Calu3 (cell line): Measurements from ENCODE around the gene MAVS. TPM values are rescaled to one million over a fixed set of nuclear protein-coding genes. Genes with fewer than 3 reads are reported as not detected.

Source experiments
- BruUV-seq: library from RNA; stranded (reverse); fragments of 400-500 nt; replicated peaks from 2 replicates; lab custom pipeline; 2021; lab: Mats Ljungman, UMichigan
- CTCF ChIA-PET: fragments of 300-600 bp; sonication (Branson Sonifier 250); formaldehyde crosslinking; loops from one replicate; lab custom pipeline; 2022; ENCODE audit warnings: antibody characterized with exemption; lab: Charles Lee
- DNase-seq: peaks from one replicate; pipeline ENCODE4 v3.0.0; 2022
- H3K27ac Mint-ChIP-seq: one replicate; pipeline ENCODE4 v1.8.0; 2022; ENCODE audit warnings: mixed read lengths; ENCODE audit not compliant: unreplicated experiment
- H3K27me3 Mint-ChIP-seq: one replicate; pipeline ENCODE4 v1.8.0; 2022; ENCODE audit warnings: mixed read lengths; ENCODE audit not compliant: unreplicated experiment
- H3K36me3 Mint-ChIP-seq: one replicate; pipeline ENCODE4 v1.8.0; 2022; ENCODE audit warnings: mild to moderate bottlenecking, moderate library complexity, mixed read lengths; ENCODE audit not compliant: insufficient read depth, unreplicated experiment
- H3K4me1 Mint-ChIP-seq: one replicate; pipeline ENCODE4 v1.8.0; 2022; ENCODE audit warnings: mild to moderate bottlenecking, low read depth, mixed read lengths; ENCODE audit not compliant: unreplicated experiment
- H3K4me3 Mint-ChIP-seq: one replicate; pipeline ENCODE4 v1.8.0; 2022; ENCODE audit warnings: mild to moderate bottlenecking, low read depth, moderate library complexity, mixed read lengths; ENCODE audit not compliant: unreplicated experiment
- H3K9me3 Mint-ChIP-seq: one replicate; pipeline ENCODE4 v1.8.0; 2022; ENCODE audit warnings: low read depth, mixed read lengths; ENCODE audit not compliant: unreplicated experiment
- intact Hi-C: fragments of 100-400 bp; cut with micrococcal nuclease; formaldehyde crosslinking; loops from one replicate; pipeline ENCODE4 v1.10.0; 2022; ENCODE audit not compliant: unreplicated experiment
- total RNA-seq: library from RNA; stranded (reverse); gene quantifications from 2 replicates; pipeline ENCODE4 v1.2.3, GENCODE V29; 2022
- TF ChIP-seq, protein P1 (sequence below): fragments of 200-600 bp; IDR thresholded peaks from one replicate; pipeline ENCODE4 v1.8.0; 2022; ENCODE audit warnings: antibody characterized with exemption; ENCODE audit not compliant: unreplicated experiment

MAVS gene
- total RNA-seq, 1 experiment from 2014 or later, result 29.8 TPM

DNA sequence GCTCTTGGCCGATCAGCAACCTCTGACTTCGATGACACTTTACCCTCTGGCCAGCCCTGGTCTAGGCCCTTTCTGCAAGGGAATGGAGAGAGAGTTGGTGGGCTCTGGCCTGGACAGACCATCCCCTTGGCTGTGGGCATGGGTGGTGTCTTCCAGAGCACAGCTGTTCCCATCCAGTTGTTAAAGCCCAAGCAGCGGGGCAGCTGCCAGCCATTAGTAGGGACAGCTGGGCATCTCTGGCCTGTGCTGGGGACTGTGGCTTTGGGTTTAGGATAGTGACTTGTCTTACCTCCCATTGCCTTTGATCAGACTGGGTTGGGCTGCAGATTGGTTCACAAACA is 47.8 kb upstream of the MAVS start:
- CTCF ChIA-PET, result no interaction called here
- no TSS peak for BruUV-seq
- no peak for DNase-seq
- Mint-ChIP-seq H3K4me3 (no peak overlapping the region), H3K4me1 (peaks cover 12% of the 10 kb centered on the region), H3K27ac (no peak overlapping the region), H3K36me3 (peaks cover 64% of the 10 kb centered on the region), H3K27me3 (no peaks in the 10 kb centered on the region), H3K9me3 (no peaks in the 10 kb centered on the region)
- intact Hi-C loops, result no loop called here
- TF ChIP-seq, protein P1, sequence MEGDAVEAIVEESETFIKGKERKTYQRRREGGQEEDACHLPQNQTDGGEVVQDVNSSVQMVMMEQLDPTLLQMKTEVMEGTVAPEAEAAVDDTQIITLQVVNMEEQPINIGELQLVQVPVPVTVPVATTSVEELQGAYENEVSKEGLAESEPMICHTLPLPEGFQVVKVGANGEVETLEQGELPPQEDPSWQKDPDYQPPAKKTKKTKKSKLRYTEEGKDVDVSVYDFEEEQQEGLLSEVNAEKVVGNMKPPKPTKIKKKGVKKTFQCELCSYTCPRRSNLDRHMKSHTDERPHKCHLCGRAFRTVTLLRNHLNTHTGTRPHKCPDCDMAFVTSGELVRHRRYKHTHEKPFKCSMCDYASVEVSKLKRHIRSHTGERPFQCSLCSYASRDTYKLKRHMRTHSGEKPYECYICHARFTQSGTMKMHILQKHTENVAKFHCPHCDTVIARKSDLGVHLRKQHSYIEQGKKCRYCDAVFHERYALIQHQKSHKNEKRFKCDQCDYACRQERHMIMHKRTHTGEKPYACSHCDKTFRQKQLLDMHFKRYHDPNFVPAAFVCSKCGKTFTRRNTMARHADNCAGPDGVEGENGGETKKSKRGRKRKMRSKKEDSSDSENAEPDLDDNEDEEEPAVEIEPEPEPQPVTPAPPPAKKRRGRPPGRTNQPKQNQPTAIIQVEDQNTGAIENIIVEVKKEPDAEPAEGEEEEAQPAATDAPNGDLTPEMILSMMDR, result no peak

DNA sequence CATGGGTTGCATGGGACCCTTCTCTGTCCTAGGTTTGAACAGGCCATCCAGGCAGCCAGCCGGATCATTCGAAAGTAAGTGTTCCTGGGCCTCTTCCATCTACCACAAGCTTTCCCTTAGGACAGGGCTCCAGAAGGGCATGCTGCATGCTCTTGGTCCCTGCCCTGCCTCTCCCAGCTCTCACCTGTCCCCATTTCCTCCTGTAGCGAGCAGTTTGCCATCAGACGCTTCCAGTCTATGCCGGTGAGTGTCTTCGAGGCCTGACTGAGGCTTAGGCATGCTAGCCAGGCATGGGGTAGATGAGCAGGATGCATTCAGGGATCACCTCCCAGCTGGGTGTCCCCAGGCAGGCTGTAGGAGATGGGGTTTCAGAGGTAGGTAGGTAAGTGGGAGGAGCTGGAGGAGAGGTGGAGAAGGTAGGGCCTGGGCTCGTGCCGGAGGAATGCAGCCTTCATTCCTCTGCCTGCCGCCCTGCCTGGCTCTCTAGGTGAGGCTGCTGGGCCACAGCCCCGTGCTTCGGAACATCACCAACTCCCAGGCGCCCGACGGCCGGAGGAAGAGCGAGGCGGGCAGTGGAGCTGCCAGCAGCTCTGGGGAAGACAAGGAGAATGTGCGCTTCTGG is 46.3 kb upstream of the MAVS start:
- no TSS peak for BruUV-seq
- no peak overlapping the region for H3K4me3 Mint-ChIP-seq

DNA sequence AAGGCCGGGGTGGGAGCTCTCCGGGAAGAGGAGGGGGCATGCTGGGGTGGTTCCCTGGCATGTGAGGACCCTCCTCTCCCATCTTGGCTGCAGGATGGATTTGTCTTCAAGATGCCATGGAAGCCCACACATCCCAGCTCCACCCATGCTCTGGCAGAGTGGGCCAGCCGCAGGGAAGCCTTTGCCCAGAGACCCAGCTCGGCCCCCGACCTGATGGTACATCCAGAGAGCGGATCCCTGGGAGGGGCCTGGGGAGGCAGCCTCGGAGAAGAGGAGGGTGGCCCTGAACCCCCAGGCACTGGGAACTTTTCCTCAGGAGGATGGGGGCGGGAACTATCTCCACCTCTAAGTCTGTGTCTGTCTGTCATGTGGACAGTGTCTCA is 45.8 kb upstream of the MAVS start:
- no TSS peak for BruUV-seq
- CTCF ChIA-PET, result no interaction called here
- Mint-ChIP-seq H3K36me3 (peaks cover 71% of the 10 kb centered on the region), H3K27ac (no peak overlapping the region), H3K9me3 (no peaks in the 10 kb centered on the region), H3K4me1 (peaks cover 25% of the 10 kb centered on the region), H3K27me3 (no peaks in the 10 kb centered on the region), H3K4me3 (no peak overlapping the region)
- intact Hi-C loops, result no loop called here
- TF ChIP-seq, protein P1, result no peak
- no peak for DNase-seq

More for the DNA sequence above, 46.3 kb upstream of the MAVS start:
- DNase-seq, result no peak
- Mint-ChIP-seq H3K9me3 (no peaks in the 10 kb centered on the region), H3K36me3 (peaks cover 71% of the 10 kb centered on the region), H3K4me1 (peaks cover 20% of the 10 kb centered on the region), H3K27me3 (no peaks in the 10 kb centered on the region), H3K27ac (no peak overlapping the region)
- CTCF ChIA-PET, result no interaction called here
- intact Hi-C loops, result no loop called here
- TF ChIP-seq, protein P1, result no peak

DNA sequence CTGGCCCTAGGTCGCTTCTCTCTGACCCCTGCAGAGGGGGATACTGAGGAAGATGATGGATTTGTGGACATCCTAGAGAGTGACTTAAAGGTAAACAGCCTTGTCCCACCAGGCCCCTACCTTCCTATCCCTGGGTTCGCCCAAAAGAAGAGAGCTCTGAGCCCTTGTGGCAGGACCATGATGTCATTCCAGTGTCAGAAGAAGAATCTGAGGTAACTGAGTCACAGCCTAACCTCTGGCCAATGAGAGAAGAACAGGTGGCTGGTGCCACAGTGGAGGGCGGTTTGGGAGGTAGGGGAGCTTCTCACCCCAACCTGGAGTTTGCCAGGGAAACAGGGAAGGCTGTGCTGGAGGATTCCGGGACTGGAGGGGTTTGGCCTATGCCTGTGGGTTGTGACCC is 45.3 kb upstream of the MAVS start:
- intact Hi-C loops, result no loop called here
- DNase-seq, result no peak
- H3K27ac Mint-ChIP-seq, result no peak overlapping the region
- H3K36me3 Mint-ChIP-seq, result peaks cover 71% of the 10 kb centered on the region
- H3K4me3 Mint-ChIP-seq, result no peak overlapping the region
- peaks cover 29% of the 10 kb centered on the region for H3K4me1 Mint-ChIP-seq
- H3K27me3 Mint-ChIP-seq, result no peaks in the 10 kb centered on the region
- TF ChIP-seq, protein P1, result no peak
- CTCF ChIA-PET, result no interaction called here
- no peaks in the 10 kb centered on the region for H3K9me3 Mint-ChIP-seq
- BruUV-seq, result no TSS peak
